ENCODE measurements around the gene NSF.
A peak's percentile ranks its signal among the peaks of the same experiment; 100 is the strongest.
"Not testable (repeated sequence)": the region's sequence is repeated elsewhere in the genome, so short reads cannot be mapped to it uniquely, and the experiment has no call there.

The NSF gene

GRCh38 chr17:46693283-46693682 is 102.8 kb downstream of the NSF start:
- H3K14ac ChIP-seq (ENCODE audit: low read length in 2 of 2); H2BK120ac ChIP-seq (ENCODE audit: low read depth, low read length); H3K9me3 ChIP-seq (ENCODE audit: control insufficient read depth, low read length); H3K23ac ChIP-seq (ENCODE audit: low read length in 2 of 2); H2AFZ ChIP-seq (ENCODE audit: low read depth, low read length); H3K4ac ChIP-seq (ENCODE audit: low read depth in 1 of 2, low read length in 2 of 2); H3K4me2 ChIP-seq (ENCODE audit: low read length, poor library complexity, severe bottlenecking); H3K18ac ChIP-seq (ENCODE audit: low read depth in 1 of 2, low read length in 2 of 2); H3K27me3 ChIP-seq (ENCODE audit: control insufficient read depth in 1 of 2, insufficient read depth in 1 of 2, low read length in 2 of 2); H3K4me3 ChIP-seq (ENCODE audit: insufficient read depth in 1 of 2, low read depth in 1 of 2, low read length in 2 of 2); H4K91ac ChIP-seq (ENCODE audit: low read length); H3K9ac ChIP-seq (ENCODE audit: low read length); H3K4me1 ChIP-seq (ENCODE audit: control insufficient read depth, insufficient read depth, low read depth, low read length); H4K8ac ChIP-seq (ENCODE audit: low read length); H2BK12ac ChIP-seq (ENCODE audit: low read length in 2 of 2); DNase-seq; H3K79me1 ChIP-seq (replicated peaks; ENCODE audit: low read length, poor library complexity, severe bottlenecking); H2BK15ac ChIP-seq (ENCODE audit: low read depth, poor library complexity, severe bottlenecking); H2BK5ac ChIP-seq (ENCODE audit: low read depth, low read length, poor library complexity, severe bottlenecking); H3K36me3 ChIP-seq (ENCODE audit: control insufficient read depth in 1 of 2, insufficient read depth in 2 of 2, low read depth in 1 of 2, low read length in 2 of 2); H3K27ac ChIP-seq (ENCODE audit: low read length, poor library complexity, severe bottlenecking); H2AK5ac ChIP-seq (ENCODE audit: low read length, severe bottlenecking): not testable (repeated sequence)
- WGBS, result no CpG with 5 or more reads among the region's 3 CpGs

DNA sequence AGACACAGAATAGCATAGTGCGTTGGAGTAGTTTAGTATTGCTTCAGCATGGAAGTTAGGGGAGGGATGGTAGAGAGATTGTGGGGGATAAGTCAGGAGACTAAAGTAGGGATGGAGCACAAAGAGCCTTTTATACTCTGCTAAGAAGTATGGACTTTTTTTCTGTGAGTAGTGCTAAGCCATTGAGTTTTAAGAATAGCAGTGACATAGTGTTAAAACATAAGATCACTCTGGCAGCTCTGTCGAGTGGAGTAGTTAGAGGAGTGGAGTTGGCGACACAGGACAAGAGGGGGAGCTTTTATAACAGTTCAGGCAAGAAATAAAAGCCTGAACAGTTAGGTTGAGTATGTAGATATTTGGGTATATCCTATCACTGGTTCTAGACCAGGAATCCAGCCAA is 106.1 kb downstream of the NSF start:
- WGBS, result no CpG with 5 or more reads among the region's 3 CpGs
- not testable (repeated sequence) for H2BK12ac ChIP-seq (ENCODE audit: low read length in 2 of 2); H3K4me3 ChIP-seq (ENCODE audit: insufficient read depth in 1 of 2, low read depth in 1 of 2, low read length in 2 of 2); H3K79me1 ChIP-seq (replicated peaks; ENCODE audit: low read length, poor library complexity, severe bottlenecking); H2AK5ac ChIP-seq (ENCODE audit: low read length, severe bottlenecking); H3K23ac ChIP-seq (ENCODE audit: low read length in 2 of 2); H4K8ac ChIP-seq (ENCODE audit: low read length); H3K4ac ChIP-seq (ENCODE audit: low read depth in 1 of 2, low read length in 2 of 2); H3K18ac ChIP-seq (ENCODE audit: low read depth in 1 of 2, low read length in 2 of 2); H3K14ac ChIP-seq (ENCODE audit: low read length in 2 of 2); H3K4me1 ChIP-seq (ENCODE audit: control insufficient read depth, insufficient read depth, low read depth, low read length); H3K9ac ChIP-seq (ENCODE audit: low read length); H3K9me3 ChIP-seq (ENCODE audit: control insufficient read depth, low read length); DNase-seq; H2AFZ ChIP-seq (ENCODE audit: low read depth, low read length); H3K27me3 ChIP-seq (ENCODE audit: control insufficient read depth in 1 of 2, insufficient read depth in 1 of 2, low read length in 2 of 2); H2BK5ac ChIP-seq (ENCODE audit: low read depth, low read length, poor library complexity, severe bottlenecking); H2BK120ac ChIP-seq (ENCODE audit: low read depth, low read length); H2BK15ac ChIP-seq (ENCODE audit: low read depth, poor library complexity, severe bottlenecking); H3K27ac ChIP-seq (ENCODE audit: low read length, poor library complexity, severe bottlenecking); H3K4me2 ChIP-seq (ENCODE audit: low read length, poor library complexity, severe bottlenecking); H4K91ac ChIP-seq (ENCODE audit: low read length); H3K36me3 ChIP-seq (ENCODE audit: control insufficient read depth in 1 of 2, insufficient read depth in 2 of 2, low read depth in 1 of 2, low read length in 2 of 2)

DNA sequence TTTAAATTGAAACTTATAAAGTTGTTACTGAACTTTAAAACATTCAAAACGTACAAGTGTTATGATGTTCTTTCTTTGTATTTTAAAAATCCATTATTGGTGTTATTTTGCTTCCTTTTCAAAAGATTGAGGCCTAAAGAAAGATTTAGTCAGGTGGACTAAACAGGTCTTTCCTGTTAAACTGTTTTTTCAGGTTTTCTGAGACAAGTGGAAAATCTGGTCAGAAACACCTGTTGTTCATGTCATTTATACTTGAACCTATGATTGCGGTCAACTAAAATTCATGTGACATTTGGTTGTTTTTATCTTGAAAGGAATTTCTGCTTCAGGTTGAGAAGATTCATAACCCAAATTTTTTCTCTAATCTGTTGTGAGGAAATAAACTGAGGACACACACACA is 108.5 kb downstream of the NSF start:
- H2BK120ac ChIP-seq (ENCODE audit: low read depth, low read length); H2BK12ac ChIP-seq (ENCODE audit: low read length in 2 of 2); H4K91ac ChIP-seq (ENCODE audit: low read length); H3K79me1 ChIP-seq (replicated peaks; ENCODE audit: low read length, poor library complexity, severe bottlenecking); H3K4me1 ChIP-seq (ENCODE audit: control insufficient read depth, insufficient read depth, low read depth, low read length); H3K23ac ChIP-seq (ENCODE audit: low read length in 2 of 2); H3K18ac ChIP-seq (ENCODE audit: low read depth in 1 of 2, low read length in 2 of 2); H3K9ac ChIP-seq (ENCODE audit: low read length); H3K4me2 ChIP-seq (ENCODE audit: low read length, poor library complexity, severe bottlenecking); H3K27ac ChIP-seq (ENCODE audit: low read length, poor library complexity, severe bottlenecking); H4K8ac ChIP-seq (ENCODE audit: low read length); DNase-seq; H3K27me3 ChIP-seq (ENCODE audit: control insufficient read depth in 1 of 2, insufficient read depth in 1 of 2, low read length in 2 of 2); H2AFZ ChIP-seq (ENCODE audit: low read depth, low read length); H3K14ac ChIP-seq (ENCODE audit: low read length in 2 of 2); H3K4ac ChIP-seq (ENCODE audit: low read depth in 1 of 2, low read length in 2 of 2); H3K4me3 ChIP-seq (ENCODE audit: insufficient read depth in 1 of 2, low read depth in 1 of 2, low read length in 2 of 2); H2BK5ac ChIP-seq (ENCODE audit: low read depth, low read length, poor library complexity, severe bottlenecking); H3K36me3 ChIP-seq (ENCODE audit: control insufficient read depth in 1 of 2, insufficient read depth in 2 of 2, low read depth in 1 of 2, low read length in 2 of 2); H2AK5ac ChIP-seq (ENCODE audit: low read length, severe bottlenecking); H3K9me3 ChIP-seq (ENCODE audit: control insufficient read depth, low read length); H2BK15ac ChIP-seq (ENCODE audit: low read depth, poor library complexity, severe bottlenecking): not testable (repeated sequence)
- no CpG with 5 or more reads among the region's 2 CpGs for WGBS

DNA sequence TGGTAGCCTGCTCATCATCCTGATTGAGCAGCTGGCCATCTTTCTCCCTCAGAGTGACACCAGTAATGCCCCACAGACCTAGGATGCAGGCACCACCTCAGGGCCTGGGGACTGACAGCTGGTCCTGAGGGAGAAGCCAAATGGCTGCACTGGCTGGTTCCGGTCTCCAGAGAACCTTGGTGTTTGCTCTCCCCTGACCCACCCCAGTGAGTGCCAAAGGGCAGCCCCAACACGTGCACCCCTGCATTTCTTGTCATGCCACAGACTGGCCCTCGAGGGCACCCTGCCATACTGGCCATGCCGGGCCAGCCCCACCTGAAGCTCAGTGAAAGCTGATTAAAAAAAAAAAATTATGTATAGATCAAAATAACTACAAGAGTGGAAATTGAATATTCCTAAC is 127.5 kb downstream of the NSF start:
- peak overlapping the region; percentile 7 for H4K8ac ChIP-seq (ENCODE audit: low read length)
- no peak overlapping the region for H2AFZ ChIP-seq (ENCODE audit: low read depth, low read length)
- no peak for DNase-seq
- H3K4me2 ChIP-seq (ENCODE audit: low read length, poor library complexity, severe bottlenecking), result no peak overlapping the region
- no peak overlapping the region for H4K91ac ChIP-seq (ENCODE audit: low read length)
- no peak overlapping the region for H2BK120ac ChIP-seq (ENCODE audit: low read depth, low read length)
- peak overlapping the region; percentile 37 for H2BK15ac ChIP-seq (ENCODE audit: low read depth, poor library complexity, severe bottlenecking)
- H3K36me3 ChIP-seq (ENCODE audit: control insufficient read depth in 1 of 2, insufficient read depth in 2 of 2, low read depth in 1 of 2, low read length in 2 of 2), result peaks cover 12 to 55% of the 10 kb centered on the region in 2 experiments
- no peak overlapping the region for H3K14ac ChIP-seq (ENCODE audit: low read length in 2 of 2)
- H3K18ac ChIP-seq (ENCODE audit: low read depth in 1 of 2, low read length in 2 of 2), result no peak overlapping the region
- no peak overlapping the region for H3K23ac ChIP-seq (ENCODE audit: low read length in 2 of 2)
- no peak overlapping the region for H3K9ac ChIP-seq (ENCODE audit: low read length)
- H2AK5ac ChIP-seq (ENCODE audit: low read length, severe bottlenecking), result no peak overlapping the region
- H3K27ac ChIP-seq (ENCODE audit: low read length, poor library complexity, severe bottlenecking), result no peak overlapping the region
- no peak overlapping the region for H3K4ac ChIP-seq (ENCODE audit: low read depth in 1 of 2, low read length in 2 of 2)
- no peak overlapping the region for H2BK5ac ChIP-seq (ENCODE audit: low read depth, low read length, poor library complexity, severe bottlenecking)
- no peaks in the 10 kb centered on the region for H3K9me3 ChIP-seq (ENCODE audit: control insufficient read depth, low read length)
- peaks cover 1% of the 10 kb centered on the region for H3K4me1 ChIP-seq (ENCODE audit: control insufficient read depth, insufficient read depth, low read depth, low read length)
- 100% methylated on average over 1 of the region's 4 CpGs for WGBS
- H2BK12ac ChIP-seq (ENCODE audit: low read length in 2 of 2), result no peak overlapping the region
- no peaks in the 10 kb centered on the region for H3K79me1 ChIP-seq (replicated peaks; ENCODE audit: low read length, poor library complexity, severe bottlenecking)
- no peaks in the 10 kb centered on the region for H3K27me3 ChIP-seq (ENCODE audit: control insufficient read depth in 1 of 2, insufficient read depth in 1 of 2, low read length in 2 of 2)
- no peak overlapping the region for H3K4me3 ChIP-seq (ENCODE audit: insufficient read depth in 1 of 2, low read depth in 1 of 2, low read length in 2 of 2)

Measured in mesenchymal stem cell (in vitro differentiated cells and primary cell).